ENCODE measurements around the gene MYBBP1A. TPM values are rescaled to one million over a fixed set of nuclear protein-coding genes. Genes with fewer than 3 reads are reported as not detected.

The MYBBP1A gene
- total RNA-seq, 4 donors from 2014 or later: 32.4 to 70.0 (median 54.4) TPM

GRCh38 chr17:4540687-4541327, 14.4 kb downstream of the MYBBP1A start:
- H3K4me3 ChIP-seq: no peak overlapping the region
- no peaks in the 10 kb centered on the region for H3K9me3 ChIP-seq
- no peak for DNase-seq
- intact Hi-C loops (cut with DNase I): no loop called here
- H3K4me1 ChIP-seq: peaks cover 15 to 70% (median 31%) of the 10 kb centered on the region in 3 donors
- H3K27ac ChIP-seq: peak overlapping the region in 3 of 4 donors; percentile 17 to 67 (median 47)
- WGBS, 2 donors: 54 to 93% methylated on average over 5 to 6 of the region's 15 CpGs
- TF ChIP-seq CTCF (IDR thresholded peaks at IDR 0.05) (no peak), POLR2A (IDR thresholded peaks at IDR 0.05) (no peak)
- H3K27me3 ChIP-seq: no peaks in the 10 kb centered on the region
- peaks cover 34 to 87% (median 55%) of the 10 kb centered on the region in 3 donors for H3K36me3 ChIP-seq

- DNase-seq: no peak
- WGBS, 2 donors: 80% methylated on average over 1 of the region's 14 CpGs; no CpG with 5 or more reads in 1 of the 2 donors
- Histone ChIP-seq H3K27ac (peak overlapping the region in 3 of 4 donors; percentile 17 to 67 (median 47)), H3K27me3 (peaks cover 0 to 2% (median 0%) of the 10 kb centered on the region in 4 donors), H3K36me3 (peaks cover 31 to 82% (median 49%) of the 10 kb centered on the region in 3 donors), H3K9me3 (no peaks in the 10 kb centered on the region), H3K4me1 (peaks cover 15 to 75% (median 33%) of the 10 kb centered on the region in 3 donors), H3K4me3 (no peak overlapping the region)
- TF ChIP-seq CTCF (IDR thresholded peaks at IDR 0.05) (no peak), POLR2A (IDR thresholded peaks at IDR 0.05) (no peak)
- intact Hi-C loops (cut with DNase I): no loop called here
Measured at GRCh38 chr17:4540224-4540651, 14.9 kb downstream of the MYBBP1A start.

GRCh38 chr17:4539576-4540223, 15.5 kb downstream of the MYBBP1A start:
- no peak for DNase-seq
- Histone ChIP-seq H3K36me3 (peaks cover 31 to 76% (median 44%) of the 10 kb centered on the region in 3 donors), H3K4me1 (peaks cover 15 to 81% (median 39%) of the 10 kb centered on the region in 3 donors), H3K9me3 (no peaks in the 10 kb centered on the region), H3K27ac (peak overlapping the region in 1 of 4 donors; percentile 47), H3K27me3 (peaks cover 0 to 7% (median 0%) of the 10 kb centered on the region in 4 donors), H3K4me3 (peak overlapping the region in 1 of 4 donors; percentile 4)
- 78 to 91% methylated on average over 7 to 15 of the region's 26 CpGs for WGBS, 2 donors
- TF ChIP-seq POLR2A (IDR thresholded peaks at IDR 0.05): no peak
- TF ChIP-seq CTCF (IDR thresholded peaks at IDR 0.05): no peak
- intact Hi-C loops (cut with DNase I): no loop called here

GRCh38 chr17:4539025-4539424, 16.2 kb downstream of the MYBBP1A start:
- DNase-seq: no peak
- intact Hi-C loops (cut with DNase I): no loop called here
- Histone ChIP-seq H3K27ac (peak overlapping the region in 2 of 4 donors; percentile 71 to 76), H3K4me3 (peak overlapping the region in 1 of 4 donors; percentile 4), H3K9me3 (no peaks in the 10 kb centered on the region), H3K36me3 (peaks cover 24 to 70% (median 37%) of the 10 kb centered on the region in 3 donors), H3K27me3 (peaks cover 0 to 14% (median 0%) of the 10 kb centered on the region in 4 donors), H3K4me1 (peaks cover 19 to 88% (median 46%) of the 10 kb centered on the region in 3 donors)
- no peak for TF ChIP-seq POLR2A (IDR thresholded peaks at IDR 0.05)
- 56 to 66% methylated on average over 2 of the region's 8 CpGs for WGBS, 2 donors

- TF ChIP-seq CTCF (IDR thresholded peaks at IDR 0.05): no peak
- no peak for TF ChIP-seq POLR2A (IDR thresholded peaks at IDR 0.05)
- H3K4me1 ChIP-seq: peaks cover 25 to 94% (median 49%) of the 10 kb centered on the region in 3 donors
- intact Hi-C loops (cut with DNase I): no loop called here
- no peaks in the 10 kb centered on the region for H3K9me3 ChIP-seq
- no peak for DNase-seq
- H3K27ac ChIP-seq: peak overlapping the region in 3 of 4 donors; percentile 71 to 85 (median 76)
- H3K27me3 ChIP-seq: peaks cover 0 to 20% (median 0%) of the 10 kb centered on the region in 4 donors
- 75 to 82% methylated on average over 5 to 8 of the region's 13 CpGs for whole genome bisulfite sequencing, 2 donors
- peaks cover 23 to 64% (median 33%) of the 10 kb centered on the region in 3 donors for H3K36me3 ChIP-seq
- peak overlapping the region in 1 of 4 donors; percentile 3 for H3K4me3 ChIP-seq
Measured at GRCh38 chr17:4538236-4539002, 16.8 kb downstream of the MYBBP1A start.
